Hepatocyte (in vitro differentiated cells): ENCODE data around the gene CATSPERD. TPM values are rescaled to one million over a fixed set of nuclear protein-coding genes. Genes with fewer than 3 reads are reported as not detected.

ENCODE experiments used
- DNase-seq: peaks from one replicate; pipeline ENCODE4 v3.0.0-alpha.2; 2016; ENCODE audit warnings: low spot score
- H2AFZ ChIP-seq: fragments of 200-600 bp; sonication (generic); 2 replicates; pipeline ENCODE4 v1.6.0; 2016; ENCODE audit warnings: antibody characterized with exemption, mild to moderate bottlenecking
- H3K27ac ChIP-seq: fragments of 200-600 bp; sonication (generic); 2 replicates; pipeline ENCODE4 v1.5.1; 2016; ENCODE audit warnings: mild to moderate bottlenecking
- H3K27me3 ChIP-seq: fragments of 200-600 bp; sonication (generic); 2 replicates; pipeline ENCODE4 v1.6.1; 2016
- H3K36me3 ChIP-seq: fragments of 200-600 bp; sonication (generic); replicated peaks from 2 replicates; pipeline ENCODE4 v1.5.1; 2016; ENCODE audit warnings: low read depth; ENCODE audit not compliant: insufficient read depth
- H3K4me1 ChIP-seq: fragments of 200-600 bp; sonication (generic); 2 replicates; pipeline ENCODE4 v1.5.1; 2016; ENCODE audit warnings: mild to moderate bottlenecking, moderate library complexity; ENCODE audit not compliant: insufficient read depth
- H3K4me2 ChIP-seq: fragments of 200-600 bp; sonication (generic); 2 replicates; pipeline ENCODE4 v1.6.0; 2016
- H3K4me3 ChIP-seq: fragments of 200-600 bp; sonication (generic); 2 replicates; pipeline ENCODE4 v1.5.1; 2016; ENCODE audit warnings: mild to moderate bottlenecking
- H3K79me2 ChIP-seq: fragments of 200-600 bp; sonication (generic); 2 replicates; pipeline ENCODE4 v1.6.0; 2017; ENCODE audit warnings: mild to moderate bottlenecking
- H3K9me2 ChIP-seq: fragments of 200-600 bp; sonication (generic); replicated peaks from 2 replicates; pipeline ENCODE4 v1.6.0; 2017; ENCODE audit warnings: mild to moderate bottlenecking; ENCODE audit not compliant: insufficient read depth
- H3K9me3 ChIP-seq: fragments of 200-600 bp; sonication (generic); 2 replicates; pipeline ENCODE4 v1.5.1; 2016; ENCODE audit warnings: low read depth, mild to moderate bottlenecking
- H4K20me1 ChIP-seq: fragments of 200-600 bp; sonication (generic); 2 replicates; pipeline ENCODE4 v1.6.0; 2016; ENCODE audit warnings: mild to moderate bottlenecking; ENCODE audit not compliant: insufficient read depth, poor library complexity, severe bottlenecking
- EZH2 ChIP-seq: fragments of 200-600 bp; sonication (generic); IDR thresholded peaks from 2 replicates; pipeline ENCODE4 v1.6.1; 2016; ENCODE audit warnings: antibody characterized with exemption, mild to moderate bottlenecking, borderline replicate concordance
- EZH2phosphoT487 ChIP-seq: fragments of 200-600 bp; sonication (generic); IDR thresholded peaks from one replicate; pipeline ENCODE4 v1.6.1; 2018; ENCODE audit warnings: antibody characterized with exemption, mild to moderate bottlenecking, low read depth, moderate library complexity; ENCODE audit not compliant: unreplicated experiment, severe bottlenecking
- WGBS: methylation state at CpG from one replicate; pipeline ENCODE4 v1.1.6; 2016; ENCODE audit warnings: low lambda C conversion rate; ENCODE audit errors: missing lambda C conversion rate; 5-methylcytosine and 5-hydroxymethylcytosine counted together
- polyA plus RNA-seq: library from polyadenylated mRNA; unstranded; fragments of >200 nt; fragmentation: Nextera tagmentation; extraction: Ambion mirVana; gene quantifications from 2 replicates; pipeline ENCODE4 v1.2.1, GENCODE V29; 2016
- total RNA-seq: library from RNA; depleted of rRNA; stranded (reverse); fragments of >200 nt; gene quantifications from 2 replicates; pipeline ENCODE4 v1.2.3, GENCODE V29; 2014
- TF ChIP-seq, protein P1 (sequence below): fragments of 200-600 bp; sonication (generic); IDR thresholded peaks from 2 replicates; pipeline ENCODE4 v1.5.1; 2016; ENCODE audit warnings: antibody characterized with exemption, mild to moderate bottlenecking; ENCODE audit not compliant: poor library complexity

Gene CATSPERD
- total and polyA plus RNA-seq, 2 experiments from 2014 or later, result not detected

DNA sequence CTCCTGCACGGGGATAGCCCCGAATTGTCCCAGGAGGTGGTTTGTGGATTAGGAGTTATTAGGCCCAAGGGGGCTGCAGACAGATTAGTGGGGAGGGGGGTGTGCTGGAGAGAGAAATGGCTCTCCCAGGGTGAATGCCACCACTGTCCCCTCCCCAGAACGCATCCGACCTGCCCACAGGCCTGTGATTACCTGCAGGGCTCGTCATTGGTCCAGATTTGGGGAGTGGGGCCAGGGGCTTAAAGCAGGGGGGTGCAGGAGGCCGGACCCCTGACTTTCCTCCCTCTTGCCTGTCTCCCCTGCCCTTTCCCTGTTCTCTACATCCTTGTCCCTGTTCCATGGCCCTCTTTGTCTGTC, 85.7 kb downstream of the CATSPERD start:
- H3K79me2 ChIP-seq, result no peaks in the 10 kb centered on the region
- H3K4me1 ChIP-seq, result peaks cover 21% of the 10 kb centered on the region
- H3K36me3 ChIP-seq, result no peaks in the 10 kb centered on the region
- H4K20me1 ChIP-seq, result no peaks in the 10 kb centered on the region
- DNase-seq, result no peak
- no peak overlapping the region for H3K27ac ChIP-seq
- H2AFZ ChIP-seq, result no peak overlapping the region
- TF ChIP-seq EZH2 (no peak), EZH2phosphoT487 (no peak)
- TF ChIP-seq, protein P1, sequence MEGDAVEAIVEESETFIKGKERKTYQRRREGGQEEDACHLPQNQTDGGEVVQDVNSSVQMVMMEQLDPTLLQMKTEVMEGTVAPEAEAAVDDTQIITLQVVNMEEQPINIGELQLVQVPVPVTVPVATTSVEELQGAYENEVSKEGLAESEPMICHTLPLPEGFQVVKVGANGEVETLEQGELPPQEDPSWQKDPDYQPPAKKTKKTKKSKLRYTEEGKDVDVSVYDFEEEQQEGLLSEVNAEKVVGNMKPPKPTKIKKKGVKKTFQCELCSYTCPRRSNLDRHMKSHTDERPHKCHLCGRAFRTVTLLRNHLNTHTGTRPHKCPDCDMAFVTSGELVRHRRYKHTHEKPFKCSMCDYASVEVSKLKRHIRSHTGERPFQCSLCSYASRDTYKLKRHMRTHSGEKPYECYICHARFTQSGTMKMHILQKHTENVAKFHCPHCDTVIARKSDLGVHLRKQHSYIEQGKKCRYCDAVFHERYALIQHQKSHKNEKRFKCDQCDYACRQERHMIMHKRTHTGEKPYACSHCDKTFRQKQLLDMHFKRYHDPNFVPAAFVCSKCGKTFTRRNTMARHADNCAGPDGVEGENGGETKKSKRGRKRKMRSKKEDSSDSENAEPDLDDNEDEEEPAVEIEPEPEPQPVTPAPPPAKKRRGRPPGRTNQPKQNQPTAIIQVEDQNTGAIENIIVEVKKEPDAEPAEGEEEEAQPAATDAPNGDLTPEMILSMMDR, result no peak
- 31% methylated on average over 6 of the region's 6 CpGs for WGBS
- no peak overlapping the region for H3K4me3 ChIP-seq
- H3K27me3 ChIP-seq, result no peaks in the 10 kb centered on the region
- peak overlapping the region; percentile 91 for H3K4me2 ChIP-seq
- no peaks in the 10 kb centered on the region for H3K9me3 ChIP-seq
- H3K9me2 ChIP-seq, result no peaks in the 10 kb centered on the region

DNA sequence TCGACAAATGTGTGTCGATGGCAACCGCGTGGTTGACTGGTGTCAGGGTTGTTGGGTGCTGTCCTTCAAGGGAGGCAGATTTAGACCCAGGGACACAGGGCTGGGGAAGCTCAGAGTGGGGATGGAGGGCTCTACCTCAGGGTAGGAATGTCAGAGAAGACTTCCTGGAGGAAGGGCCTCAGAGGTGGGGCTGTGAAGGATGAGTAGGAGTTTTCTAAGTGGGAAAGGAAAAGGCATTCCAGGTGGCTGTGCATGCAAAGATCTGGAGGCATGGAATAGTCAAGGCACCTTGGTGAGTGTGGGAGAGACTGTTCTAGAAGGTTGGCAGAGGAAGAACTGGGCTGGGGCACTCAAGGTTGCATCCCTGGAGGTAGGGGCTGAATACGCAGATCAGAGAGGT, 86.5 kb downstream of the CATSPERD start:
- no peak overlapping the region for H3K4me2 ChIP-seq
- no peaks in the 10 kb centered on the region for H3K36me3 ChIP-seq
- 92% methylated on average over 5 of the region's 5 CpGs for WGBS
- TF ChIP-seq EZH2phosphoT487 (no peak), EZH2 (no peak)
- TF ChIP-seq, protein P1, result no peak
- H4K20me1 ChIP-seq, result no peaks in the 10 kb centered on the region
- no peak overlapping the region for H3K4me3 ChIP-seq
- no peak overlapping the region for H2AFZ ChIP-seq
- H3K9me2 ChIP-seq, result no peaks in the 10 kb centered on the region
- no peaks in the 10 kb centered on the region for H3K27me3 ChIP-seq
- no peaks in the 10 kb centered on the region for H3K9me3 ChIP-seq
- H3K27ac ChIP-seq, result no peak overlapping the region
- H3K4me1 ChIP-seq, result peaks cover 19% of the 10 kb centered on the region
- no peak for DNase-seq
- no peaks in the 10 kb centered on the region for H3K79me2 ChIP-seq

DNA sequence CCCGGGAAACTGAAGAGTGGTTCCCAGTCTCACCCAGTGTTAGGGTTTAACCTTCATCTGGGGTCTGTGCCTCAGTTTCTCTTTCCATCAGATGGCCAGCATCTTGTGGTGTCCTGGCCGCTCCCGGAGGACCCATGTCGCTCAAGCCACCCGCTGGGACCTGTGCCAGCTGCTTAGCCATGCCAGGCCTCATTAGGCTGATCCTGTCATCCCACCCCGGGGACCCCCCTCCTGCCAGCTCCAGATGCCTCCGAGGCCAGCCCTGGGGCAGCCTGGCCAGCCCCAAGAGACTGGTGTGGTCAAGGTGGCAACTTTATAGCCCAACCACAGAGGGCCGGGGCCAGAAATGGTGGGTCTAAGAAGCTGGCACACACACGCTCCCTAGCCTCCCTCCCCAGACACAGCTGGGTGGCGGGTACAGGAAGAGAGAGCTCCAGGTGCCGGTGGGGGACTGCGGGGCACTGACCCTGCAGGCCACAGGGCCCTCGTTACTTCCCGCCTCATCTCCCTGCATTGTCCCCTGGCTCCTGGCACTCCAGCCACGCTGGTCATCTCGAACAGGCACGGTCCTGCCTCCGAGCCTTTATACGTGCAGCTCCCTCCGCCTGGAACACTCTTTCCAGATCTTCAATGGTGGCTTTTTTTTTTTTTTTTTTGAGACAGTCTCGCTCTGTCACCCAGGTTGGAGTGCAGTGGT, 87.8 kb downstream of the CATSPERD start:
- WGBS, result 96% methylated on average over 20 of the region's 21 CpGs
- H3K36me3 ChIP-seq, result no peaks in the 10 kb centered on the region
- no peaks in the 10 kb centered on the region for H3K27me3 ChIP-seq
- no peak for TF ChIP-seq EZH2phosphoT487
- TF ChIP-seq EZH2, result no peak
- TF ChIP-seq, protein P1, result no peak
- H3K27ac ChIP-seq, result no peak overlapping the region
- no peak overlapping the region for H3K4me2 ChIP-seq
- H2AFZ ChIP-seq, result no peak overlapping the region
- no peak for DNase-seq
- no peak overlapping the region for H3K4me3 ChIP-seq
- H3K9me2 ChIP-seq, result no peaks in the 10 kb centered on the region
- peaks cover 11% of the 10 kb centered on the region for H3K4me1 ChIP-seq
- H3K79me2 ChIP-seq, result no peaks in the 10 kb centered on the region
- H4K20me1 ChIP-seq, result no peaks in the 10 kb centered on the region
- no peaks in the 10 kb centered on the region for H3K9me3 ChIP-seq
